Mesendoderm (in vitro differentiated cells): ENCODE measurements around the gene ANKRD60.
A peak's percentile ranks its signal among the peaks of the same experiment; 100 is the strongest.

Source experiments
- DNase-seq: peaks from one replicate; pipeline ENCODE4 v3.0.0; 2013
- H2AK5ac ChIP-seq: 2 replicates; pipeline ENCODE4 v1.6.1; 2013; ENCODE audit warnings: low read length, inconsistent platforms
- H2BK120ac ChIP-seq: 2 replicates; pipeline ENCODE4 v1.6.1; 2013; ENCODE audit warnings: low read depth, mild to moderate bottlenecking, low read length, moderate library complexity, mixed read lengths
- H2BK15ac ChIP-seq: replicated peaks from 2 replicates; pipeline ENCODE4 v1.6.1; 2013; ENCODE audit warnings: low read depth, mild to moderate bottlenecking, moderate library complexity
- H2BK5ac ChIP-seq: 2 replicates; pipeline ENCODE4 v1.6.1; 2013; ENCODE audit warnings: low read length, inconsistent platforms
- H3K18ac ChIP-seq: 2 replicates; pipeline ENCODE4 v1.6.1; 2013; ENCODE audit warnings: mild to moderate bottlenecking, low read length, mixed read lengths
- H3K23ac ChIP-seq: one replicate; pipeline ENCODE4 v1.6.1; 2013; ENCODE audit warnings: low read length
- H3K27ac ChIP-seq: 2 replicates; pipeline ENCODE4 v1.5.1; 2013; ENCODE audit warnings: low read depth, mild to moderate bottlenecking, inconsistent platforms, low read length, moderate library complexity
- H3K27me3 ChIP-seq: 2 replicates; pipeline ENCODE4 v1.6.1; 2013; ENCODE audit warnings: low read length, control low read depth, mild to moderate bottlenecking, inconsistent platforms; ENCODE audit not compliant: insufficient read depth, poor library complexity
- H3K36me3 ChIP-seq: 2 replicates; pipeline ENCODE4 v1.6.1; 2013; ENCODE audit warnings: low read length, inconsistent platforms; ENCODE audit not compliant: control insufficient read depth, insufficient read depth
- H3K4ac ChIP-seq: one replicate; pipeline ENCODE4 v1.6.1; 2013; ENCODE audit warnings: low read depth, mild to moderate bottlenecking, low read length, moderate library complexity
- H3K4me1 ChIP-seq: 2 replicates; pipeline ENCODE4 v1.6.1; 2013; ENCODE audit warnings: low read depth, low read length, inconsistent platforms; ENCODE audit not compliant: control insufficient read depth
- H3K4me2 ChIP-seq: 2 replicates; pipeline ENCODE4 v1.6.1; 2013; ENCODE audit warnings: low read length
- H3K4me3 ChIP-seq: 2 replicates; pipeline ENCODE4 v1.5.1; 2013; ENCODE audit warnings: mild to moderate bottlenecking, low read length
- H3K56ac ChIP-seq: one replicate; pipeline ENCODE4 v1.6.1; 2013; ENCODE audit warnings: low read length
- H3K79me1 ChIP-seq: 2 replicates; pipeline ENCODE4 v1.6.1; 2013; ENCODE audit warnings: low read length, inconsistent platforms
- H3K79me2 ChIP-seq: 2 replicates; pipeline ENCODE4 v1.6.1; 2013; ENCODE audit warnings: mild to moderate bottlenecking, low read length; ENCODE audit not compliant: control insufficient read depth, insufficient read depth
- H3K9ac ChIP-seq: 2 replicates; pipeline ENCODE4 v1.6.1; 2013; ENCODE audit warnings: low read length, inconsistent platforms
- H4K5ac ChIP-seq: one replicate; pipeline ENCODE4 v1.6.1; 2013; ENCODE audit warnings: low read length
- H4K8ac ChIP-seq: one replicate; pipeline ENCODE4 v1.6.1; 2013; ENCODE audit warnings: low read depth, mild to moderate bottlenecking, control low read depth, low read length, moderate library complexity
- WGBS: extraction: QIAGEN DNeasy Blood & Tissue Kit; methylation state at CpG from one replicate; pipeline ENCODE4 v1.1.7; 2013; ENCODE audit warnings: low lambda C conversion rate, missing lambda C conversion rate; ENCODE audit not compliant: insufficient coverage; ENCODE audit errors: extremely low coverage; 5-methylcytosine and 5-hydroxymethylcytosine counted together

ANKRD60 gene

GRCh38 chr20:58237318-58238132, 9.1 kb upstream of the ANKRD60 start:
- no peaks in the 10 kb centered on the region for H3K36me3 ChIP-seq
- H4K5ac ChIP-seq = no peak overlapping the region
- H3K79me2 ChIP-seq = no peaks in the 10 kb centered on the region
- H3K4me3 ChIP-seq = no peak overlapping the region
- WGBS = no CpG with 5 or more reads among the region's 7 CpGs
- H3K79me1 ChIP-seq = no peaks in the 10 kb centered on the region
- H3K4ac ChIP-seq = no peak overlapping the region
- H3K18ac ChIP-seq = no peak overlapping the region
- H3K23ac ChIP-seq = no peak overlapping the region
- H3K4me1 ChIP-seq = no peaks in the 10 kb centered on the region
- no peaks in the 10 kb centered on the region for H3K27me3 ChIP-seq
- DNase-seq = no peak
- no peak overlapping the region for H2BK120ac ChIP-seq
- no peak overlapping the region for H2BK15ac ChIP-seq
- no peak overlapping the region for H2AK5ac ChIP-seq
- H3K9ac ChIP-seq = no peak overlapping the region
- no peak overlapping the region for H3K4me2 ChIP-seq
- H4K8ac ChIP-seq = no peak overlapping the region
- no peak overlapping the region for H3K27ac ChIP-seq
- H3K56ac ChIP-seq = no peak overlapping the region
- no peak overlapping the region for H2BK5ac ChIP-seq

DNA sequence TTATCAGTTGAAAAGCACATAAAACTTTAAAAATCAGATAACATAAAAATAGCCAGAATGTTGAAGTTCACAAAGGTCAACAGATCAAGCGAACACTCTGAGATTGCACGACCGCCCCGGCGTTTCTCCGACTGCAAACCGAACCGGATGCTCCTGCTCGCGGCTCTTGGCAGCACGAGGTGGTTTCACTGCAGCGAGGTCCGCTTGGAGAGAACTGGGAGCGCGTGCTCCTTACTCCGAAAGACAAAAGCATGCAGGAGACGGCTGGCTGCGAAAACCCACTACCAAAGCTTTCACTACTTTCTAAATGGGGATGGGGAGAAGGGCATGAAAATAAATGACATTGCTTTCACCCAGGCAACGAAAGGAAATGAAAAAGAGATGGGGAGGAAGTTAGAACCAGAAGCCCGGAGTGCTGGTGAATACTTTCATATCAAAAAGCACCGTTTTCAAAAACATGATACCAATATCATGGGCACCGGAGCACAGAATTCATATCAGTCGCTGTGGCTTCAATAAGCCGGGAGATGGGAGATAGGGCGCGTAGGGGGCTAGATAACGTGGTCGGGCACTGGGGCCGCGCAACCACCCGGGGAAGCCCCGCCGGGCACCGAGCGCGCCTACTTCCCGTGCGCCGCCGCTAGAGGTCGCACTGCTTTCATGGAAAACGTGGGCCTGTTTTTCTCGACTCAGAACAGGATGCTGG, 8.3 kb upstream of the ANKRD60 start:
- no peak overlapping the region for H3K18ac ChIP-seq
- H2BK5ac ChIP-seq = no peak overlapping the region
- no peak overlapping the region for H4K5ac ChIP-seq
- peak overlapping the region; percentile 75 for H3K56ac ChIP-seq
- H3K4me3 ChIP-seq = peak overlapping the region; percentile 24
- H3K79me2 ChIP-seq = no peaks in the 10 kb centered on the region
- no peak overlapping the region for H2AK5ac ChIP-seq
- H3K4ac ChIP-seq = no peak overlapping the region
- no peaks in the 10 kb centered on the region for H3K4me1 ChIP-seq
- H3K79me1 ChIP-seq = no peaks in the 10 kb centered on the region
- peak overlapping the region; percentile 61 for H3K9ac ChIP-seq
- WGBS = no CpG with 5 or more reads among the region's 43 CpGs
- H3K27ac ChIP-seq = no peak overlapping the region
- no peaks in the 10 kb centered on the region for H3K27me3 ChIP-seq
- peak; percentile 77 for DNase-seq
- H2BK120ac ChIP-seq = no peak overlapping the region
- H3K36me3 ChIP-seq = no peaks in the 10 kb centered on the region
- no peak overlapping the region for H2BK15ac ChIP-seq
- no peak overlapping the region for H4K8ac ChIP-seq
- H3K23ac ChIP-seq = no peak overlapping the region
- peak overlapping the region; percentile 94 for H3K4me2 ChIP-seq

- Histone ChIP-seq H3K23ac (no peak overlapping the region), H2BK5ac (no peak overlapping the region), H3K4ac (no peak overlapping the region), H3K27me3 (no peaks in the 10 kb centered on the region), H3K27ac (no peak overlapping the region), H2AK5ac (no peak overlapping the region), H3K4me2 (no peak overlapping the region), H4K8ac (no peak overlapping the region), H3K18ac (no peak overlapping the region), H3K56ac (no peak overlapping the region), H4K5ac (no peak overlapping the region), H3K4me3 (no peak overlapping the region), H2BK15ac (no peak overlapping the region), H3K4me1 (no peaks in the 10 kb centered on the region), H3K79me2 (no peaks in the 10 kb centered on the region), H3K36me3 (no peaks in the 10 kb centered on the region), H3K9ac (no peak overlapping the region), H3K79me1 (no peaks in the 10 kb centered on the region), H2BK120ac (no peak overlapping the region)
- WGBS = no CpG with 5 or more reads among the region's 5 CpGs
- DNase-seq = no peak
Measured at GRCh38 chr20:58235010-58235409, 6.6 kb upstream of the ANKRD60 start.

DNA sequence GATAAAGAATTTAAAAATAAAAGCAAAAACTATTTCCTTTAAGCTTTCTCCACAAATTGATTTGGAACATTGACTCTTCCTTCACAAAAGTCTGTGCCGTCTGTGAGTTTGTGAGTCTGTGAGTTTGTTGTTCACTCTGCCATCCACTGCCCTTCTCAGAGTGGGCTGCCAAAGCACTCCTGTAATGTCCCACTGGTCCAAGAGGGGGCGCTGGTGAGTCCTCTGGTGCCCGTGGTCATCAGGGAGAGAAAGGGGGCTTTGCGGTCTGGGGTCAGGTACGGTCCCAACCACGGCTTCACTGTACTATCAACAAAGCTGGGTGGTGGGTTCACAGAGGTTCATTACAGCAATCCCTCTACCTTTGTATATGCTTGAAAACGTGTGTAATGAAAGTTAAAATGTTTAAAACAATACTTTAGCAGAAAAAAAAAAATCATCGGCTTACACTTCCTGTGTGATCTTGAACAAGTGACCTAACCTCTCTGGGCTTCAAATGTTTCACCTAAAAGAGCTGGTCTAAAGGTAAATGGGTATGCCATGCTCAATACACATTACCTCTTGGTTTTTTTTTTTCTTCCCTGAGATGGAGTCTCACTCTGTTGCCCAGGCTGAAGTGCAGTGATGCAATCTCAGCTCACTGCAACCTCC, 5.6 kb upstream of the ANKRD60 start:
- H3K27me3 ChIP-seq = no peaks in the 10 kb centered on the region
- peak; percentile 62 for DNase-seq
- H2BK5ac ChIP-seq = no peak overlapping the region
- no peak overlapping the region for H3K4me3 ChIP-seq
- WGBS = no CpG with 5 or more reads among the region's 8 CpGs
- H3K18ac ChIP-seq = no peak overlapping the region
- H2BK120ac ChIP-seq = no peak overlapping the region
- no peaks in the 10 kb centered on the region for H3K79me2 ChIP-seq
- no peaks in the 10 kb centered on the region for H3K36me3 ChIP-seq
- no peak overlapping the region for H4K5ac ChIP-seq
- no peak overlapping the region for H4K8ac ChIP-seq
- H3K23ac ChIP-seq = no peak overlapping the region
- H2BK15ac ChIP-seq = no peak overlapping the region
- no peak overlapping the region for H2AK5ac ChIP-seq
- H3K4me2 ChIP-seq = no peak overlapping the region
- no peak overlapping the region for H3K56ac ChIP-seq
- H3K4ac ChIP-seq = no peak overlapping the region
- H3K79me1 ChIP-seq = no peaks in the 10 kb centered on the region
- H3K4me1 ChIP-seq = no peaks in the 10 kb centered on the region
- no peak overlapping the region for H3K27ac ChIP-seq
- H3K9ac ChIP-seq = no peak overlapping the region

DNA sequence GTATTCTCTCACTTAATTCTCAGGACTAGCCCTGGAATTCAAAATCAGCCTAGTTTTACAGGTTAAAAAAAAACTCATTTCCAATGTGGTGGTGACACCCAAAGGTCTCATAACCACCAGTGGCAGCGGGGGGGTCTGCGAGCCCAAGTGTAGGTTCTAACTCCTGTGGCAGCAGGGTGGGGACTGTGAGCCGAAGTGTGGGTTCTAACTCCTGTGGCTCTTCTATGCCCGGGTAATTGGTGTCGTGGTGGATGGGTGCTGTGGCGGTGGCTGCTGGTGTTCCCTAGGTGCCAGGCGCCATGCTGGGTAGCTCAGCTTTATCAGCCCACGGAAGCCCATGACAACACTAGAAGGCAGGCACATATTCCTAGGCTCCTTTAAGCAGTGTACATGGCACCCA, 4.9 kb upstream of the ANKRD60 start:
- Histone ChIP-seq H3K23ac (no peak overlapping the region), H3K79me2 (no peaks in the 10 kb centered on the region), H3K56ac (no peak overlapping the region), H4K5ac (no peak overlapping the region), H3K4ac (no peak overlapping the region), H2AK5ac (no peak overlapping the region), H3K27ac (no peak overlapping the region), H2BK15ac (no peak overlapping the region), H3K36me3 (no peaks in the 10 kb centered on the region), H3K27me3 (no peaks in the 10 kb centered on the region), H3K4me3 (no peak overlapping the region), H3K4me1 (no peaks in the 10 kb centered on the region), H3K9ac (no peak overlapping the region), H3K4me2 (no peak overlapping the region), H4K8ac (no peak overlapping the region), H2BK5ac (no peak overlapping the region), H2BK120ac (no peak overlapping the region), H3K18ac (no peak overlapping the region), H3K79me1 (no peaks in the 10 kb centered on the region)
- WGBS = no CpG with 5 or more reads among the region's 8 CpGs
- DNase-seq = no peak
